Gastrocnemius medialis (tissue), 4 donors: Measurements from ENCODE around the gene EFR3B.

Source experiments
- POLR2A ChIP-seq, 2 donors: fragments of 450-650 bp; IDR thresholded peaks; one replicate each; pipeline ENCODE4 v1.6.1; 2017; ENCODE audit warnings: antibody characterized with exemption in 2 of 2, mild to moderate bottlenecking in 2 of 2, moderate library complexity in 2 of 2
- TF ChIP-seq, protein P1 (sequence below), 5 experiments: fragments of 450-650 bp in 3 of 5; fragments of 200-600 bp in 2 of 5; sonication (generic) in 2 of 5; IDR thresholded peaks in 4 of 5; conservative IDR thresholded peaks in 1 of 5; 1 replicate in 4 of 5; 2 replicates in 1 of 5; pipeline ENCODE4 v1.5.1; 2016 to 2019; ENCODE audit warnings: antibody characterized with exemption in 5 of 5, mild to moderate bottlenecking in 3 of 5, moderate library complexity in 3 of 5

DNA sequence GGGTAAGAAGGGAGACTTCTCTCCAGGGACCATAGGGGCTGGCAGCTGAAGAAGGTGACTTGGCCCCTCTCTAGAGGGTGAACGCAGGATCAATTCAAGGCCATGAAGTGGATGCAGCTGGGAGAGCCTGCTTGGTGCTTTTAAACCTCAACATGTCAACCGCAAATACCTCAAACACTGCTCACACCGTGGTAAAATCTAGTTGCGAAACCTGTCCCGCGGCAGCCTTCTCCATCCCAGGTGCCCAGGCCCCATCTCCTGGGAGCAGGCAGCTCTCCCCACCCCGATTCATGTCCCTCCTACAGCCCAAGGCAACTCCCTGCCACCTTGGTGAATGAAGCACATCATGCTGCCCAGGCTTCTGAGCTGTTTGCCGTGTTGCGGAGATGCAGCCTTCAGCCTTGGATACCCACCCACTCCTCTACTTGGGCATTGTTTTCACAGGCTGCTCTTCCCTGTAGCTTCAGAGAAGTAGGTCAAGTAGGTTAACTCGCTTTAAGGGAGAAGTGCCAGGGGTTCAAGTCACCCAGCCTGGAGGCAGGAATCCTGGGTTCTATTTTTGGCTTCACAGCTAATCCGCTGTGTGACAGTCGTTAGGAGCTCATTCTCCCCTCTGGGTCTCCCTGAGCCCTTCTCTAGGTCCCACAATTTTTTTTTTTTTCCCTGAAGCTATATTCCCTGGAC is 6.2 kb upstream of the EFR3B start:
- TF ChIP-seq, protein P1, sequence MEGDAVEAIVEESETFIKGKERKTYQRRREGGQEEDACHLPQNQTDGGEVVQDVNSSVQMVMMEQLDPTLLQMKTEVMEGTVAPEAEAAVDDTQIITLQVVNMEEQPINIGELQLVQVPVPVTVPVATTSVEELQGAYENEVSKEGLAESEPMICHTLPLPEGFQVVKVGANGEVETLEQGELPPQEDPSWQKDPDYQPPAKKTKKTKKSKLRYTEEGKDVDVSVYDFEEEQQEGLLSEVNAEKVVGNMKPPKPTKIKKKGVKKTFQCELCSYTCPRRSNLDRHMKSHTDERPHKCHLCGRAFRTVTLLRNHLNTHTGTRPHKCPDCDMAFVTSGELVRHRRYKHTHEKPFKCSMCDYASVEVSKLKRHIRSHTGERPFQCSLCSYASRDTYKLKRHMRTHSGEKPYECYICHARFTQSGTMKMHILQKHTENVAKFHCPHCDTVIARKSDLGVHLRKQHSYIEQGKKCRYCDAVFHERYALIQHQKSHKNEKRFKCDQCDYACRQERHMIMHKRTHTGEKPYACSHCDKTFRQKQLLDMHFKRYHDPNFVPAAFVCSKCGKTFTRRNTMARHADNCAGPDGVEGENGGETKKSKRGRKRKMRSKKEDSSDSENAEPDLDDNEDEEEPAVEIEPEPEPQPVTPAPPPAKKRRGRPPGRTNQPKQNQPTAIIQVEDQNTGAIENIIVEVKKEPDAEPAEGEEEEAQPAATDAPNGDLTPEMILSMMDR (IDR thresholded peaks at IDR 0.05 in 4 of 5, conservative IDR thresholded peaks at IDR 0.05 in 1 of 5) = peak in 1 of 5 experiments; percentile 19
- no peak for TF ChIP-seq POLR2A (IDR thresholded peaks at IDR 0.05)
